Measurements from ENCODE around the gene WNT3A. TPM values are rescaled to one million over a fixed set of nuclear protein-coding genes. Genes with fewer than 3 reads are reported as not detected.

Gene WNT3A
- total RNA-seq, 2 donors from 2014 or later: 0.14 TPM; not detected in 1

- peak; percentile 41 to 68 for DNase-seq
- intact Hi-C loops (cut with DNase I, micrococcal nuclease): no loop called here
- ATAC-seq: peak; percentile 52
These were observed 78.6 kb downstream of the WNT3A start for GRCh38 chr1:228085287-228085951.

- ATAC-seq: no peak
- DNase-seq: no peak
- intact Hi-C loops (cut with DNase I, micrococcal nuclease): no loop called here
These were observed 81.0 kb downstream of the WNT3A start for GRCh38 chr1:228087771-228088251.

DNA sequence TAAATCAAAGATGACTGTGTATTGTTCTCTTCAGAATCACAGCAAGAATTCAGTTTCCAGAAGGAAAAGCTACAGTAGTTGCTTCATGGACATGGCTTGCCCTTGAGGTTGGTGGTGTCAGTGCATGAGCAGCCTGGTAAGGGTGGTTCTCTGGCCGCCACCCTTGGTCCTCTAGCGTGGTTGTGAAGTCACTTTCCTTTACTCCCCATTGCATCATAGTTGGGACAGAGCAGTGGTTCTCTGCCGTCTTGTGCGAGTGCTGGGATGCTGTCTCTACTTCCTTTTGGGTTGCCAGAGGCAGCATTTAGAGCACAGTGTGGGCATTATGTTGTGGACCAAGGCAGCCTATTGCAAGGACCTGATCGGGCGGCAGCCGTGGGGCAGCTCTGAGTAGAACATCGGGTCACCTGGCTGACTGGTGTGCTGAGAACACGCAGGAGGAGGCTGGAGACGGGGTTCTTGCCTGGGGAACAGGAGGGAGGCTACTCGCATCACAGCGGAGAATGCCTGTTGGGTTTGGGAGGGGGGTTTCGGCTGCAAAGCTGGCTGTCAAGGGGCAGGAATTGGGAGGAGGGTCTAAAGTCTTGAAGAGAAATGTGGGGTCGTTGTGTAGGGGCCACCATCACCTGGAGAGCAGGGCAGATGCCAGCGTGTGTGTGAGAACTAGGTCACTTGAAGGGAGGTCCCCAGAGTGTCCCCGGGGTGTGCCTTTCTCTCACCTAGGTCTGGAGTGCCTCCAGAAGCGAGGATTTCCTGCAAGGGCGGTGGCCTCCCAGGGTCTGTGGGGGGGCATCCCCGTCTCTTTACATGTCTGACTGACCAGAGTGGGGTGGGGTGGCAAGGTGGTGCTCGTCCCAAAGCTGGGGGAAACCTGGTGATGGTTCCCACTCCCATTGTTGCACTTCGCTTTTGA, 82.0 kb downstream of the WNT3A start:
- ATAC-seq (no peak), DNase-seq (no peak)
- intact Hi-C loops (cut with DNase I, micrococcal nuclease): no loop called here

DNA sequence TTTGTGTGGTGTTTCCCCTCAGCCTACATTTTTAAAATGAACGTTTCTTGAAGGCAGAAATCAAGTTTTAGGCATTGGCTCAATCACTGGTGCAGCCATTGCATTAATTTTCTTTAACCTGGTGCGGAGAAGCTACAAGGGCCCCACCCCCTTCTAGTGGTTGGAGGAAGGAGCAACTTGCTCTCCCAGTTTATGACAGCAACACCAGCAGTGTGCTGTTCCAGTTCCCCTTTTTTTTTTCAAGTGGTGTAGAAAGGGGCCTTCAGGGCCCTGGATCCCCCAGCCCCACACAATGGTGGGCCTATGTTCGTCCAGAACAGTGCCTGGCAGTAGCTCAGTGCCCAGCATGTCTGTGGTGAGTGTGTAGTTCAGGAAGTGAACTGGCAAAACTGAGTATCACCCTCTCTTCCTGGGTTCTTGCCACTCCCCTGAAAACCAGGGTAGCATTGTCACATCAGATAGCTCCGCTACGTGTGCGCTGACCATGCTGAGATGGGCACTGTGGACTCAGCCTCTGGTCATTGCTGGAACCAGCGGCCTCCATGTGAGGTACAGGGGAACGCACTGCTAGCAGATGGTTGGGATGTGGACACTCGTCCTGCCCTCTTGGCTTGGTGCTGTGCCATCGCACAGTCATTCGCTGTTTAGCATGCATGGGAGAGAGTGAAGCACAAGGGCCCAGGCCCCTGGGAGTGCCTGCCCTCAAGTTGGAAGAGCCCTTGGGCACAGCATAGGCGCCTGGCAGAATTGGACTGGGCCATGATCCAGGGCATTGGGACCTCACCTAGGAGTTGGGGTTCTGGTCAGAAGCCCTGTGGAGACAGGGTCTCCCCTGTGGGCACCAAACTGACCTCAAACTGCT, 83.0 kb downstream of the WNT3A start:
- intact Hi-C loops (cut with DNase I, micrococcal nuclease): no loop called here
- ATAC-seq (no peak), DNase-seq (no peak)

DNA sequence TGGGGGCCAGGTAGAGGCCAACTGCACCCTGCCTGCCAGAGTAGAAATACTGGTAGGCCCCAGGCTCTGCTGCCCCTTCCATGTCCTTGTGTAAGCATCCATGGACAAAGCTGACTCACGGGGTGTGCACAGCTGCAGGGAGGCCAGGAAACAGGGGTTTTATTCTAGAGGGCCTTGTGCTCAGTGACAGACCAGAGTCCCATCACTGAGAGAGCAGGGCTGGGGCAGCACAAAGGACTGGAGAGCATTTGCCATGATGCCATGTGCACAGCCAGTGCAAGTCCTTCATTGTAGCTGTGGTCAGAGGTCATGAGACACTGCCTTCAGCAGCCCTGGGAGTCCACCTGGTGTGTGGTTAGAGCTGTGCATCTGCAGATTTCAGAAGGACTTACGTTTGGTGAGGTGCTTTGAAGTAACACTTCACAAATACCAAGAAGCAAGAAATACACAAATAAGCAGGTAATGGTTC, 83.8 kb downstream of the WNT3A start:
- ATAC-seq: peak; percentile 20
- DNase-seq: no peak
- intact Hi-C loops (cut with DNase I, micrococcal nuclease): no loop called here

DNA sequence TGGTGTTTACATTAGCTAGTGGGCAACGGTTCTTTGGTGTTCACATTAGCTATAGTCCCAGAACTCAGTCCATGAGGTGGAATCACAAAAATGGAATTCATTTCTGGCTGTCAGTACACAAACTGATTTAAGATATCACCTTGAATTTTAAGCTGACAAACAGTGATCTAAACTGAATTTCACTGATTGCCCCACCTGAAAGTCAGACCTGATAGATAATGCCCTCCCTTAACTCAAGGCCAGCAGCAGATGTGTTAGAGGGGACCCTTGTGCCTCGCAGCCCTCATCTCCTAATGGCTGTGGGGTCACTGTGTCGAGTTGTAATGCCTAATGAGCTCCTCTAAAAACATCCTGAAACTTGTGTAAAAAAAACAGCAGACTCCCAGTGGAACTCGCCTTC, 84.3 kb downstream of the WNT3A start:
- intact Hi-C loops (cut with DNase I, micrococcal nuclease): no loop called here
- ATAC-seq (no peak), DNase-seq (no peak)

DNA sequence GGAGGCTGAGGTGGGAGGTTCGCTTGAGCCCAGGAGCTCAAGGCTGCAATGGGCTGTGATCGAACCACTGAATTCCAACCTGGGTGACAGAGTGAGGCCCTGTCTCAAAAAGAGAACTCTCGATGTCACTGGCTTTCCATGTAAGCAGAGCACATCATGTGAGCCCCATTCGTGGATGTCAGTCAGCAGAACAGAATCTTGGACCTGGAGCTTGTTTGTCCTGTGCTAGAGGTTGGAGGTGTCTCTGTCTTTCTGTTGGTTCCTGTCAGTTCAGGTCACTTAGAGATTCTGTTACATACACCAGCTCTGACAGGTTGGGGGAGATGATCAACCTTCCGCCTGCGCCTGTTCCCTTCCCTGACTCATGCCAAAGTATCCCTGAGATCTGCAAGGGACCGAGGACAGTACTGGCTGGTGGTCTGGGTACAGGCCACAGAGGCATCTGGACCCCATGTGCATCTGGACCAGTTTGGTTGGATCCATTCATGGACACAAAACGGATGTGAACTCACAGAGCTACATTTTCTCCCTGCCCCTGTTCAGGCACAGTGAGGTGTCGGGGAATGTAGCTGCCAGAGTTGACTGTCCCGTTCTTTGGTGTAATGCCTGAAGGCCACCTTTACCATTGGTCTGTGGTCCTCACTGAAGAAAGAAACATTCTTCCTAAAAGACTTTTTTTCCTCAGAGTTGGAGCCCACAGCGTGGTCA, 85.7 kb downstream of the WNT3A start:
- DNase-seq: no peak
- intact Hi-C loops (cut with DNase I, micrococcal nuclease): no loop called here

DNA sequence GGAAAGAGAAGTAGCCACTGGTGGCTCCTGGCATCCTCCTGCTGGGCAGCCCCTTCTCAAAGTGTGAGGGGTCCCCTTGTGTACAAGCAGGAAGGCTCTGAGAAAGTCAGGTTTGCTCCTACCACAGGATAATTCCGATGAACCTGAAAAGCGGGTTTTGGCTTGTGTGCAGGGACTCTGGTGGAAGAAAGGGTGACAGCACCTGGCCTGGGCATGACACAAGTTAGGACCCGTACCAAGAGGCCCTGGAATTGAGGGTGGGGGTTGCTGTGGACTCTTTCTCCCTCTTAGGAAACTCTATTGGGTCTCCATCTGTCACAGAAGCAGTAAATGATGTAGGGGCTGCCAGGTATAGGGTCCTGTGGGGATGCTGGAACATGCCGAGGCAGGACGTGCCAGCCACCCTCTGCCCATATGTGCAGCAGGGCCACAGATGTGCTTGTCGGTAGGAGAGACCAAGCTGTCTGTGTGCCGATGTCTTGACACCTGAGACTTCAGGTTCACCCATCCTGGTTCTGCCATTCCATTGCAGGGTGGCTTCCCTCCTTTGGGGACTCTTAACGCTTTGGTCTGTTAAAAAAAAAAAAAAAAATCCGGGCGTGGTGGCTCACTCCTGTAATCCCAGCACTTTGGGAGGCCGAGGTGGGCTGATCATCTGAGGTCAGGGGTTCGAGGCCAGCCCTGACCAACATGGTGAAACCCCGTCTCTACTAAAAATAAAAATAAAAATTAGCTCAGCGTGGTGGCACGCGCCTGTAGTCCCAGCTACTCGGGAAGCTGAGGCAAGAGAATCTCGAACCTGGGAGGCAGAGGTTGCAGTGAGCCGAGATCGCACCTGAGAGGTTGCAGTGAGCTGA, 86.5 kb downstream of the WNT3A start:
- intact Hi-C loops (cut with DNase I, micrococcal nuclease): no loop called here
- DNase-seq (no peak), ATAC-seq (no peak)

More for the DNA sequence above, 85.7 kb downstream of the WNT3A start:
- no peak for ATAC-seq

GRCh38 chr1:228094432-228095016, 87.7 kb downstream of the WNT3A start:
- intact Hi-C loops (cut with DNase I, micrococcal nuclease): no loop called here
- no peak for ATAC-seq
- DNase-seq: no peak

DNA sequence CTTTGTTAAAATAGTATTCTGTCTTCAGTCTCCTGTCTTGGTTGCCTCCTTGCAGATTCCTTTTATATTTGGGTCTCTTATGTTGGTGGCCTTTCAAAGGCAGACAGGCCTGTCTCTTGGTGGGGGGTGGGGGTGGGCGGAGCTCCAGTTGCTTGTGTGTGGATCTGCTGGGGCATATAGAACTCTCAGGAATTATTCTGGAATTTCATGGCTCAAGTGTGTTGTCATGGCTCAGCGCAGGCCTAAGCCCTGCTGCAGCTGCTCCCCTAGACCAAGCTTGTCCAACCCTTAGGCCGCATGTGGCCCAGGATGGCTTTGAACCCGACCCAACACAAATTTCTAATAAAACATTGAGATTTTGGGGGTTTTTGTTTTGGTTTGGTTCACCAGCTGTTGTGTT, 88.4 kb downstream of the WNT3A start:
- DNase-seq (no peak), ATAC-seq (no peak)
- intact Hi-C loops (cut with DNase I, micrococcal nuclease): no loop called here

DNA sequence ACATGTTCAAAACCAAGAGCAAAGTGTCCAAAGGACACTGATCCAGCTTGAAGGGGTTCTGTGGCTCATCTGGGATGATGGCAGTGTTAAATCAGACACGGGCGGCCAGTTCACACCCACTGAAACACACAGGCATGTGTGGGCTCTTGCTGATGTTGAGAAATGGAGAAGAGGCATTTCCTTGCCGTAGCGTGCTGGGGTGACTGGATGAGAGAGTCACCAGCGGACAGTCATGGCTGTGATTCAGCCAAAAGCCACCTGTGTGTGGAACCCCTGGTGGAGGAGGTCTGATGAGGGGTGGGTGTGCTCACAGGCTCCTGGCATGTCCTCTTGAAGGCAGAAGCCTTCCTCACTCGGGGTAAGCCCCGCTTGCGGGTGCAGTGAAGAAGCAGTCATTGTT, 89.1 kb downstream of the WNT3A start:
- DNase-seq (no peak), ATAC-seq (no peak)
- intact Hi-C loops (cut with DNase I, micrococcal nuclease): no loop called here

DNA sequence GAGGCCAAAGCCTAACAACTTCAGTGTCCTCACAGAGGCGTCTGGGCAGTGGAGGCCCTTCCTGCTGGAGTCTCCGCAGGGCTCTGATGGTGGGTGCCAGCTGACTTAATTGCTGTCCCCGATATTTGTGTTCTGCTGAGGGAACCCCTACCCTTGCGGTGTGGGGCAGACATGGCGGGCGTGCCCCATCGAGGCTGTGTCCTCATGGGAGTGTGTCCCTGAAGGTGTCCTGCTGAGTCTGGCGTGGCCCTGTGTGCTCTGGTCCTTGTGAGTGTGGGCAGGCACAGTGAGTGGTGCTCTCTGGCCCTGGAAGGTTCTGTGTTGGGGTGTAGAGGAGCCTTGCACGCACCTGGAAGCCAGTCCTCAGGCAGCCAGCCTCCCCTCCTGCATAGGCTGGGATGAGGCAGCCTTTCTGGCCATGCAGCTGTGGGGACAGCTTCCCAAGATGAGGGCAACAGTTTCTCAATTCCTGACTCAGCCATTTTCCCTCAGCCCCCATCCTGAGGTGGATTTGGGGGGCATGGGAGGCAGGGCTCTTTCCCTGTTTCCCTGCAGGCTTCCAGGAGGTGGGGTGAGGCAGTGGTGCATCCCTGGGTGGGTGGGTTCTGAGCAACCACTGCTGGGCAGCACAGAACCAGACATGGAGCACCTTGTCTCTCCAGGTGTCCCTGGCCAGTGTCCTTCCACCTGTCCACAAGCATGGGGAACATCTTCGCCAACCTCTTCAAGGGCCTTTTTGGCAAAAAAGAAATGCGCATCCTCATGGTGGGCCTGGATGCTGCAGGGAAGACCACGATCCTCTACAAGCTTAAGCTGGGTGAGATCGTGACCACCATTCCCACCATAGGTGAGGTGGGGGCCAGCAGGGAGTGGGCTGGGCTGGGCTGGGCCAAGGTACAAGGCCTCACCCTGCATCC, 89.9 kb downstream of the WNT3A start:
- DNase-seq (no peak), ATAC-seq (no peak)
- intact Hi-C loops (cut with DNase I, micrococcal nuclease): no loop called here

DNA sequence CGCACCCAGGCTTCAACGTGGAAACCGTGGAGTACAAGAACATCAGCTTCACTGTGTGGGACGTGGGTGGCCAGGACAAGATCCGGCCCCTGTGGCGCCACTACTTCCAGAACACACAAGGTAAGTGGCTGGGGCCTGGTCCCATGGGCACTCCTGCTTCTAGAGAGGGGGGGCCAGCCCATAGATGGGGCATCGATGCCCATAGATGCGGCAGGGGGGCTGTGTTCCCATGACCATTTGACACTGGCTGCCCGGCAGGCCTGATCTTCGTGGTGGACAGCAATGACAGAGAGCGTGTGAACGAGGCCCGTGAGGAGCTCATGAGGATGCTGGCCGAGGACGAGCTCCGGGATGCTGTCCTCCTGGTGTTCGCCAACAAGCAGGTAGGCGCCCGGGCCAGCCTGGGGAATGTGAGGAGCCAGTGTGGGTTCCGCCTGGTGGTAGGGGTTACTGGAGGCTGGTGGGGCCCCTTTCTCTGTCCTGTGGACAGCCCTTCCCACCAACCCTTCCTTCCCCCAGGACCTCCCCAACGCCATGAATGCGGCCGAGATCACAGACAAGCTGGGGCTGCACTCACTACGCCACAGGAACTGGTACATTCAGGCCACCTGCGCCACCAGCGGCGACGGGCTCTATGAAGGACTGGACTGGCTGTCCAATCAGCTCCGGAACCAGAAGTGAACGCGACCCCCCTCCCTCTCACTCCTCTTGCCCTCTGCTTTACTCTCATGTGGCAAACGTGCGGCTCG, 90.7 kb downstream of the WNT3A start:
- ATAC-seq: no peak

DNA sequence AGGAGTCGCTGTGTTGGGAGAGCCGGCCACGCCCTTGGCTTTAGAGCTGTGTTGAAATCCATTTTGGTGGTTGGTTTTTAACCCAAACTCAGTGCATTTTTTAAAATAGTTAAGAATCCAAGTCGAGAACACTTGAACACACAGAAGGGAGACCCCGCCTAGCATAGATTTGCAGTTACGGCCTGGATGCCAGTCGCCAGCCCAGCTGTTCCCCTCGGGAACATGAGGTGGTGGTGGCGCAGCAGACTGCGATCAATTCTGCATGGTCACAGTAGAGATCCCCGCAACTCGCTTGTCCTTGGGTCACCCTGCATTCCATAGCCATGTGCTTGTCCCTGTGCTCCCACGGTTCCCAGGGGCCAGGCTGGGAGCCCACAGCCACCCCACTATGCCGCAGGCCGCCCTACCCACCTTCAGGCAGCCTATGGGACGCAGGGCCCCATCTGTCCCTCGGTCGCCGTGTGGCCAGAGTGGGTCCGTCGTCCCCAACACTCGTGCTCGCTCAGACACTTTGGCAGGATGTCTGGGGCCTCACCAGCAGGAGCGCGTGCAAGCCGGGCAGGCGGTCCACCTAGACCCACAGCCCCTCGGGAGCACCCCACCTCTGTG, 91.6 kb downstream of the WNT3A start:
- DNase-seq (peak in 1 of 2 donors; percentile 2), ATAC-seq (no peak)
- intact Hi-C loops (cut with DNase I, micrococcal nuclease): no loop called here

More for the DNA sequence above, 90.7 kb downstream of the WNT3A start:
- intact Hi-C loops (cut with DNase I, micrococcal nuclease): no loop called here
- peak in 1 of 2 donors; percentile 24 for DNase-seq

- no peak for DNase-seq
- ATAC-seq: no peak
- intact Hi-C loops (cut with DNase I, micrococcal nuclease): no loop called here
These were observed 92.5 kb downstream of the WNT3A start for GRCh38 chr1:228099331-228099732.

Measured in left colon (tissue), 2 donors.